NCI-H1417 (cell line): ENCODE measurements around the gene HHIP.
A peak's percentile ranks its signal among the peaks of the same experiment; 100 is the strongest.

Experiments
- DNase-seq, 3 experiments: peaks; one replicate each; lab custom pipeline; 2025; lab: John Stamatoyannopoulos, UW

HHIP gene, protein sequence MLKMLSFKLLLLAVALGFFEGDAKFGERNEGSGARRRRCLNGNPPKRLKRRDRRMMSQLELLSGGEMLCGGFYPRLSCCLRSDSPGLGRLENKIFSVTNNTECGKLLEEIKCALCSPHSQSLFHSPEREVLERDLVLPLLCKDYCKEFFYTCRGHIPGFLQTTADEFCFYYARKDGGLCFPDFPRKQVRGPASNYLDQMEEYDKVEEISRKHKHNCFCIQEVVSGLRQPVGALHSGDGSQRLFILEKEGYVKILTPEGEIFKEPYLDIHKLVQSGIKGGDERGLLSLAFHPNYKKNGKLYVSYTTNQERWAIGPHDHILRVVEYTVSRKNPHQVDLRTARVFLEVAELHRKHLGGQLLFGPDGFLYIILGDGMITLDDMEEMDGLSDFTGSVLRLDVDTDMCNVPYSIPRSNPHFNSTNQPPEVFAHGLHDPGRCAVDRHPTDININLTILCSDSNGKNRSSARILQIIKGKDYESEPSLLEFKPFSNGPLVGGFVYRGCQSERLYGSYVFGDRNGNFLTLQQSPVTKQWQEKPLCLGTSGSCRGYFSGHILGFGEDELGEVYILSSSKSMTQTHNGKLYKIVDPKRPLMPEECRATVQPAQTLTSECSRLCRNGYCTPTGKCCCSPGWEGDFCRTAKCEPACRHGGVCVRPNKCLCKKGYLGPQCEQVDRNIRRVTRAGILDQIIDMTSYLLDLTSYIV

GRCh38 chr4:144645631-144646522 is at the start of gene HHIP:
Gene HHIP (plus strand): TSS chr4:144646156. CDS start chr4:144646676, 520 bp downstream.
- peak; percentile 45 to 75 (median 63) for DNase-seq

DNA sequence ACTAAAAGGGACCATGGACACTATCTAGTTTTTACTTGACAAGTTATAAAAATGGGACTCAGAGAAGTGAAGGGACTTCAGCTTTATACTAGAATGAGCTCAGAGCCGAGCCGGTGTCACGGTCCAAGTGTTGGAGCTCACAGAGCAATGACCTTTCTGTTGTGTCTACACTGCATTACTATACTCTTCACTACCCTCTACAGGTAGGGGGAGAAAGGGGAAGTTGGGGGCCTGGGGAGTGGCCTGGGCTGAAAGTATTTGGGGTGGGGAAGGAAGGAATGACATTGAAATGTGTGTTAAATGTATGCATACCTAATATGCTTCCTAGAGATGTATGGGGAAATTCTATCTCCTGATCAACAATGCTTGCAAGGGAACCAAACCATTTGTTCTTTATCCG is 48.8 kb upstream of the HHIP start:
- peak in 1 of 3 experiments; percentile 29 for DNase-seq

DNA sequence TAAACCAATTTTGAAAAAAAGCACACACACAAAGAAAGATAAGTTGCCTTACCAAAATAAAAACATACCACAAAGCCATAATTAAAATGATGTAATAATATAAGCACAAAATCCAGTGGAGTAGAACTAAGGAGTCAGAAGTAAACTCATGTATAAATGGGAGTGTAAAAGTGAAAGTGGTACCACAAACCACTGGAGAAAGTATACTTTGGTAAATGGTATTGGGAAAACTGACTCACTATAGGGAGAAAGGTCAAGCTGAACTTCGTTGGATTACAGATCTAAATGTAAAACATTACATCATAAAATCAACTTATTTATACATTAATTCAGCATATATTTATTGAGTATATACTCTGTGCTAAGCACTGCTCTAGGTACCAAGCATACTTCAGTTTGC is 46.3 kb upstream of the HHIP start:
- DNase-seq = no peak

DNA sequence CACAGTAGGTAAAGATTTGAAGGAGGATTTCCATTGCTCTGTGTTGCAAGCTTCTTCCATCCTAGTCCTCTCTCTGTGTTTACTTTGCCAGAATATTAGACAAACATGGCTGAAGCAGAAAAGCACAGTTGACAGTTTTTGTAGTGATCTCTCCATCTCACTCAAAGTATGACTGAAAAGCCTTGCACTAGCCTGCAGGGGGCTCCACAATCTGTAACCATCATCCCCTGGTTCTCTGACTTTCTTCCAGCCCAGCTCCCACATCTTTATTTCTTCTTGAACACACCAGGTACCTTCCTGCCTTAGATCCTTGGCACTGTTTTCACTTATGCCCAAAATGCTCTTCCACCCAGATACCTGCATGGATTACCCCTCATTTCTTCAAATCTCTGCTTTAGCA is 34.1 kb upstream of the HHIP start:
- peak in 1 of 3 experiments; percentile 23 for DNase-seq

DNA sequence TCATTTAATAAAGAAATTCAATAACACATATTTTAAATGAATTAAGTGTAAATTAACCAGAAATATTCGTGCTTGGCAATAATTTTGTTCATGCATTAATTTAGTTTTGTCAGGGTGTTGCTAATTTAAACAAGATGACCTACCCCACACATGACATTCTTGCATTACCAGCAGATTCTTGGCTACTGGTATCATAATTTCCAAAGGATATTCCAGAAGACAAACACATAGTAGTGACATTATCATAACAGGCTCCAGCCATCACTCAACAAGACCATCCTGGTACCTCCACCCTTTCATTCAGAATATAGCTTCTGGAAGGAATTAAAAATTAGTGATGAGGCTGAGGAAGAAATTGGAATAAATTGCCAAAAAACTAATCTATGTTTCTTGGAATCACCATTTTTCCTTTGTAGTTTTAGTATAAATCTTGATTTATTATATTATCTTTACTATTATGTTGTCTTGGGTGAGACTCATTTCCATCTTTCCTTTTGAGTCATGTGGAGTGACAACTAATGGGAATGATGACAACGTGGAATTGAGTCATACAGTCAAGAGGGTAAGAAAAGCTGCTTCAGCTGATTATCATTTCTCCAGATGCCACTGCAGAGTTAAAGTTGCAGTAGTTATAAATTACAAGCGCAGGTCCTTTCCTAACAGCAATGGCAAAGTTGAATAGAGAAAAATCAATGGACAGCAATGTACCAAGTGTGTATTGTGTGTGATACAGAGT is 30.9 kb upstream of the HHIP start:
- DNase-seq = no peak

DNA sequence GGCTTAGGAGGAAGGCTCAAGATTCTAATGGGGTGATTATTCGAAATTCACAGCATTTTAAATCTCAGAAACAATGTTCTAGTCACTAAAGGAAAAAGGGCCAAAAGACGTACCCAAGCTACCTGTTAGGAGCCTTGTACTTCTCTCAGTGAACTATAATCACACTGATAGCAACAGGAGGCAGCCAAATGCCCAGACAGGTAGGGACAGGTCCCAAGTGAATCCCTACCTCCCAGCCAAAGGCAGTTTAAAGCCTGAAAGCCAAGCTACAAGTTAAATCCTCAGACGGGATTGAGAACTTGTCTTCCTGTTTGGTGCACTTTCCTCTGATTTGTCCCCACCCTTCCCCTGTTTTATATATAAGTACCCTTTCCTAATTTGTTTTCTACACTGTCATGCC is 24.3 kb upstream of the HHIP start:
- DNase-seq = no peak

DNA sequence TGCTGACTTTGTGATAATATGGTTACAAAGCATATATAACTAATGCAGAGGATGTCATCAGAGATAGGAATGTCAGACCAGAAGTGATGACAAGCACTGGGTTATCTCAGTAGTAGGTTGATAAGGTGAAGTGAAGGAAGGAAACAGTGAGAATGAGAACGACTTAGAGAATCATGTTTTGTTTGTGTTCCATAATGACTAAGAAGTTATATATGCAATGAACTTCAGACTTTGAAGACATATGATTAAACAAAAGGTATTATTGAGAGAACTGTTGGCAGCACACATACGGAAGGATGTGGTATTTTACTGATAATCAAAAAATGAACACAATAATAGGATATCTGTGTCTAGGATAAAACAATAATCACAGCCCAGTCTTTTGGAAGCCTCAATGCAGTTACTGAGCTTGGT is 18.3 kb upstream of the HHIP start:
- no peak for DNase-seq

DNA sequence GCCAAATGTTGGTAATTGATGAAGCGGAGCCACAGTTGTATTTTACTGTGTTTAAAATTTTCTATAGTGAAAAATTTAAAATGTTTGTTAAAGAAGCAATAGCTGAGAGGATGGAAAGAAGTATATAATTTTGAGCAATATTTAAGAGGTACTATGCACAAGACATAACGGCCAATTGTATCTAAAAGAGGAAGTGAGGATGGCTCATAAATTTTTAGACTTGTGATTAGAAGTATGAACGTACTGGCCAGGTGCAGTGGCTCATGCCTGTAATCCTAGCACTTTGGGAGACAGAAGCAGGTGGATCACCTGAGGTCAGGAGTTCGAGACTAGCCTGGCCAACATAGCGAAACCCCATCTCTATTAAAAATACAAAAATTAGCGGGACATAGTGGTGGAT is 12.7 kb upstream of the HHIP start:
- no peak for DNase-seq

DNA sequence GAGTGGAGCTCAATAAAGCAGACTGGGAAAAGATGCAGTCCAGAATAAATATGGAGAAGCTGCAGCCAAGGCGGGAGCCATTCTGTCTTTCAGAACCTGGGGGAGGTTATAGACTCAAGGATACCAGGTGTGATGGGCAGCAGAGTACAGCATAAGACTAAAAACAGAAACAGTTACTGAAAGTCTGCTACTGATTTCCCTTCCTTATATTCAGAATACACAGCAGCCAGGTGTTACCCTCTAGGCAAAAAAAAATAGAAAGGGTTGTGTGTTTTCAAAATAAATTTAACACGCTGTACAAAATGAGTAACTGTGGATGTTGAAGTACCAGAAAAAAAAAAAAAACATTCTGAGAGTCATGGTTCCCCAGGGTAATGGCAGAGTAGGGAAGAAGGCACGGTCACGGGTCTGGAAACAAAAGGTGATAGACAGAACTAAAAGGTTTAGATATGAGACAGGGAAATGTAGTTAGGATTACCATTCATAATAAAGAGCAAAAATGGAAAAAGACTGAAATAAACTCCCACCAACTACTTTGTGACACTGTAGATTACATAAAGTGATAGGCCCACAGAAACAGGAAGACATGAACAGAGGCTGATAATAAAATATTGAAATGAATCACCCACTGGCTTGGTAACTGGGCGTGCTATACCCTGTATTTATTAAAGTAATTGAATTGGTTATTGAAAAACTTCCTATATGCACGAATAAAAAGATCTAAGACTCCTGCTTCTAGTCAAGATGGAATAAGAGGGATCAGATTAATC is 10.8 kb upstream of the HHIP start:
- DNase-seq = peak in 1 of 3 experiments; percentile 0

DNA sequence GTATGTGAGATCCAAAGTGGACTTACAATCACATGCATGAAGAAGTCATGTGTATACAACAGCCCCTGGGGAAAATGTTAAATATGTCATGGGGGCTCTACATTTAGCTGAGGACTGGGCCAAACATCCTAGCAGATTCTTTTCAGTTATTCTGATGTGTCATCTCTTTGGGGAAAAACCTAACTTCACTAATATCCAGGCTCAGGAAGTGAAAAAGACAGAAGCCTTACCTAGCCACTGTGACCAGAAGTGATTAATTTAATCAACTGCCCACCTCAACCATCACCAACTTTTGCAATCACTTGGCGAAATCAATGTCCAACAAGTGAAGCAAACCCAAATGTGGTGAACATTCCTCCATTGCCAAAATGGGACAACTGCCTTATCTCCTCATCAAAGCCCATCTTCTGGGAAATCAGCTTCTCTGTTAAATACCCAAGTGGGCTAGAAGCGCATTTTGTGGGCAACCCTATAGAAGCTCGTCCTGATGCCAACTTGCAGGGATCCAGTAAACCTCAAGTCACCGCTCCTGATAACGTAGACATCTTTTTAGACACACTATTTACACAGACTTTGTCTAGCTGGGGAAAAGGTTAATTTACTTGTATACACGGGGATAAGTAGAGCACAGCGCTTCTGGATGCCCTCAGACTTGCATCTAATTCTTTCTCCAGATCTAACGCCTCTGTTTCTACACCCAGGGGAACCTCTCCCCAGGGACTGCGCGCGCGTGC is 1.4 kb upstream of the HHIP start:
- DNase-seq = no peak

DNA sequence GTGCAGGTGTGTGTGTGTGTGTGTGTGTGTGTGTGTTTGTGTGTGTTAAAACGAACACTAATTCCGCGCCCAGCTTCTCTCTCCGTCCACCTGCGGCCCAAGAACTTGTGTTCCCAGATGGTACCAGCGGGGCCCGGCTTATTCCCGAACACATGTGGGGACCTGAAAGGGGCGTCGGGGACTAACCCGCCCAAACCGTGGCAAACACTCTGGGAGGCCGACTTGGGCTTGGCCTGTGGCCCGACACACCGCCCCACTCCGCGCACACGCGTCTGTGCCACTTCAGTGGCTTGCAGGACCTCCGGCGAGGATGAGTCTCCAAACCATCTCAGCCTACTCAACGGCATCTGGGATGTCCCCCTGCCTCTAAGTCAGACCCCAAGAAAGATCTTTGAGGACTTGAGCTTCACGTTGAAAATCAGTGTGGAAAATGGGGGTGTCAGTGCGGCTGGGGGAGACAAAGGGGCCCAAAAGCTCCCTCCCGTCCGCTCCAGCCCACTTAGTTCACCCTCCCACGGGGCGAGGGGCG is 790 bp upstream of the HHIP start:
- no peak for DNase-seq

GRCh38 chr4:144646523-144647094 is 653 bp downstream of the HHIP start:
- DNase-seq = peak in 1 of 3 experiments; percentile 49

DNA sequence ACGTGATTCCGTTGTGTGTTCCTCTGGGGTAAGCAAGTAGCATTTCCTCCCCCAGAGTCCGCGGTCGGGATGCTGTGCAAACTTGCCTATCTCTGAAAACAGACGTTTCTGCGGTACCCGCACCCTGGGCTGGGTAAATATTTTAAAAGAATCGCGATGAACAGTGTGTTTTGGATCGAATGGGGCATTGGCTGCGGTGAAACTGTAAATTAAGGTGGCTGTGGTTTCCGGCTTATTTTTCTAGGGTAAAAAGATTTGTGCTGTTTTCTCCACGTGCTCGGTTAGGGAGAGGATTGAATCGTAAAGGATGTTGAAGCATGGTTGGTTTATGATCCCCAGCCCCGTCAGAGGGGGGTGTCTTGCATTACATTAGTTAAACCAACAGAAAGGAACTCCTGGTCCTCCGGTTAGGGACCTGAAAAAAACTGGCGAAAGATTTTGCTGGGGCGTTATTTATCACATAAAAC is 1.2 kb downstream of the HHIP start:
- no peak for DNase-seq

DNA sequence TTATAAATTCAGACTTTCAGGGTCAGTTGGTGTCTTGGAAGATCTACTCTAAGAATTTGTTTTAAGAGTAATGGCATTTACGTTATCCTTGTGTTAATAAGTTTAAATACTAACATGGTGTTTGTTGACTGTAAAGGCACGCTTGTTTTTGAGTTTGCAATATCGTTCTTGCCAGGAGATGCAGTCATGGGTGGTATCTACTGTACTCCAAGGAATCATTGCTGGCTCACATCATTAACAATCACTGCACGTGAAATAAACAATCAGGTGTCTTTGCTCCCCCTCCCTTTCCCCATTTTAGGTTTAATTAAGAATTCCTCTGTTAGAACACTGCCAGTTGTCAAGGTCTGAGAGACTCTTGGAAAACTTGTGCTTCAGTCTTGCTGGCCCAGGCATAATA is 1.6 kb downstream of the HHIP start:
- no peak for DNase-seq

DNA sequence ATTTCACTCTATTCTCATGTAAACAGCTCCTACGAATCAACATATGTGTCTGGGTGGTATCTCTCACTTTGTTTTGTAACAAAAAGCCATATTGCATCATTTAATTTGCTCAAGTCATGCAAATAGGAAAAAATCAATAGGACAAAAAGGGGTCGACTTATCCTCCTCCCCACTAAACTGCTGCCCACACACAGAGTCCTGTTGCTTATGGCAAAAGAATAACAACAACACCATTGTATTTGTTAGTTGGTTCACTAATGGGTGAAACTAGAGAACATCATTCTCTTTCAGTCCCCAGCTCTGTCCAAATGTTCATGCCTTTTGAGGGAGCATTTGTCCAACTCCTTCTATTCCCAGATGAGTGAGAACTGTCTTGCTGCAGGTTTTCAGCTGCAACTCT is 2.1 kb downstream of the HHIP start:
- DNase-seq = peak in 1 of 3 experiments; percentile 13

GRCh38 chr4:144649646-144650045 is 3.7 kb downstream of the HHIP start:
- peak in 2 of 3 experiments; percentile 64 to 93 for DNase-seq

- DNase-seq = peak in 1 of 3 experiments; percentile 53
These were observed 4.5 kb downstream of the HHIP start for GRCh38 chr4:144650311-144651005.

- DNase-seq = no peak
These were observed 8.0 kb downstream of the HHIP start for GRCh38 chr4:144653781-144654545.
